GM15510 (cell line): ENCODE results near the gene OR1B1.
"Not testable (repeated sequence)": the region's sequence is repeated elsewhere in the genome, so short reads cannot be mapped to it uniquely, and the experiment has no call there.

Experiments used
- POLR2A ChIP-seq: IDR thresholded peaks from 3 replicates; pipeline ENCODE4 v1.6.1; 2011; ENCODE audit warnings: borderline replicate concordance; ENCODE audit not compliant: insufficient read length; ENCODE audit errors: extremely low read depth

Gene OR1B1

GRCh38 chr9:122657527-122657926 is at the start of gene OR1B1:
TSS of gene OR1B1 (minus strand) at chr9:122657627.
- TF ChIP-seq POLR2A, result no peak

- no peak for TF ChIP-seq POLR2A
Observed at GRCh38 chr9:122695696-122696095, 38.3 kb upstream of the OR1B1 start.

GRCh38 chr9:122684851-122685250 is 27.4 kb upstream of the OR1B1 start:
- no peak for TF ChIP-seq POLR2A

- no peak for TF ChIP-seq POLR2A
Observed at GRCh38 chr9:122672481-122672880, 15.1 kb upstream of the OR1B1 start.

- no peak for TF ChIP-seq POLR2A
Observed at GRCh38 chr9:122661416-122661815, 4.0 kb upstream of the OR1B1 start, which contains the start of gene OR1L1. TSS of gene OR1L1 (plus strand) at chr9:122661716. CDS start at chr9:122661716, 0 bp downstream.

GRCh38 chr9:122656378-122656777 is 1.0 kb downstream of the OR1B1 start:
- TF ChIP-seq POLR2A, result no peak

- no peak for TF ChIP-seq POLR2A
Observed at GRCh38 chr9:122642226-122642625, 15.2 kb downstream of the OR1B1 start.

- TF ChIP-seq POLR2A, result no peak
Observed at GRCh38 chr9:122619996-122620395, 37.4 kb downstream of the OR1B1 start.

- no peak for TF ChIP-seq POLR2A
Observed at GRCh38 chr9:122614362-122614761, 43.1 kb downstream of the OR1B1 start, which contains the start of gene OR1Q1. TSS of gene OR1Q1 (plus strand) at chr9:122614738. CDS start at chr9:122614738, 0 bp downstream.

- no peak for TF ChIP-seq POLR2A
Observed at GRCh38 chr9:122609804-122610203, 47.6 kb downstream of the OR1B1 start.

- TF ChIP-seq POLR2A, result no peak
Observed at GRCh38 chr9:122606587-122606986, 50.8 kb downstream of the OR1B1 start.

- no peak for TF ChIP-seq POLR2A
Observed at GRCh38 chr9:122605691-122606090, 51.7 kb downstream of the OR1B1 start.

- not testable (repeated sequence) for TF ChIP-seq POLR2A
Observed at GRCh38 chr9:122583284-122583683, 74.1 kb downstream of the OR1B1 start, which contains the start of gene OR1L8. TSS of gene OR1L8 (minus strand) at chr9:122583384. CDS start at chr9:122568477, 14,907 bp downstream.

GRCh38 chr9:122580360-122580759 is 77.1 kb downstream of the OR1B1 start:
- TF ChIP-seq POLR2A, result no peak

GRCh38 chr9:122579874-122580273 is 77.6 kb downstream of the OR1B1 start:
- TF ChIP-seq POLR2A, result no peak
